Kidney epithelial cell (primary cell): ENCODE results near the gene PKP2. TPM values are rescaled to one million over a fixed set of nuclear protein-coding genes. Genes with fewer than 3 reads are reported as not detected.

Experiments
- DNase-seq: peaks from one replicate; pipeline ENCODE4 v3.0.0-alpha.2; 2010; ENCODE audit warnings: low read depth
- H3K27me3 ChIP-seq: 2 replicates; pipeline ENCODE4 v1.6.0; 2011; ENCODE audit warnings: low read length; ENCODE audit not compliant: control insufficient read depth, insufficient read depth
- H3K36me3 ChIP-seq: 2 replicates; pipeline ENCODE4 v1.5.1; 2011; ENCODE audit warnings: low read length; ENCODE audit not compliant: control insufficient read depth, insufficient read depth
- H3K4me3 ChIP-seq: 2 replicates; pipeline ENCODE4 v1.5.1; 2011; ENCODE audit warnings: low read depth, mild to moderate bottlenecking, control low read depth, low read length
- total RNA-seq: library from RNA; depleted of rRNA; stranded (reverse); fragments of >200 nt; gene quantifications from 2 replicates; pipeline ENCODE4 v1.2.3, GENCODE V29; 2015
- TF ChIP-seq, protein P1 (sequence below): IDR thresholded peaks from 2 replicates; pipeline ENCODE4 v1.5.1; 2011; ENCODE audit warnings: mild to moderate bottlenecking, moderate library complexity, low read length, control low read depth, inconsistent platforms; ENCODE audit not compliant: insufficient read depth, poor library complexity, severe bottlenecking

PKP2 gene
- total RNA-seq, 1 donor from 2014 or later: 15.0 TPM

DNA sequence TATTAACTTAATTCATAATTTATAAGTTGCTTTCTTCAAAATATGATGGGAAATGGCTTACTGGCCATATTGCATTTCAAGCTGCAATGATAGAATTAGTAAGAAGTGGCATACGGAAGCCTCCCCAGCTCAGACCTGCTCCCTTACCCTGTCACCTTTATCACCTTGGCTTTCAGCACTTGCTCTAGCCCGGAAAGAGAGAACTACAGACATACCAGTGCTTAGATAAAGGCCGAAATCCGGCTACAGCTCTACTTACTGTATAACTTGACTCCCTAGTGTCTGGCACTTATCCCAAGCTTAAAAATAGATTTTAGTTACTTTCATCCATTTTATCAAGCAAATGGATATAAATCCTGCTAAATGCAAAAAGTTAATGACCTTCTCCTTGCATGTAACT, 42.5 kb downstream of the PKP2 start:
- Histone ChIP-seq H3K27me3 (no peaks in the 10 kb centered on the region), H3K36me3 (no peaks in the 10 kb centered on the region), H3K4me3 (no peak overlapping the region)
- TF ChIP-seq, protein P1, sequence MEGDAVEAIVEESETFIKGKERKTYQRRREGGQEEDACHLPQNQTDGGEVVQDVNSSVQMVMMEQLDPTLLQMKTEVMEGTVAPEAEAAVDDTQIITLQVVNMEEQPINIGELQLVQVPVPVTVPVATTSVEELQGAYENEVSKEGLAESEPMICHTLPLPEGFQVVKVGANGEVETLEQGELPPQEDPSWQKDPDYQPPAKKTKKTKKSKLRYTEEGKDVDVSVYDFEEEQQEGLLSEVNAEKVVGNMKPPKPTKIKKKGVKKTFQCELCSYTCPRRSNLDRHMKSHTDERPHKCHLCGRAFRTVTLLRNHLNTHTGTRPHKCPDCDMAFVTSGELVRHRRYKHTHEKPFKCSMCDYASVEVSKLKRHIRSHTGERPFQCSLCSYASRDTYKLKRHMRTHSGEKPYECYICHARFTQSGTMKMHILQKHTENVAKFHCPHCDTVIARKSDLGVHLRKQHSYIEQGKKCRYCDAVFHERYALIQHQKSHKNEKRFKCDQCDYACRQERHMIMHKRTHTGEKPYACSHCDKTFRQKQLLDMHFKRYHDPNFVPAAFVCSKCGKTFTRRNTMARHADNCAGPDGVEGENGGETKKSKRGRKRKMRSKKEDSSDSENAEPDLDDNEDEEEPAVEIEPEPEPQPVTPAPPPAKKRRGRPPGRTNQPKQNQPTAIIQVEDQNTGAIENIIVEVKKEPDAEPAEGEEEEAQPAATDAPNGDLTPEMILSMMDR: no peak
- DNase-seq: no peak

GRCh38 chr12:32847287-32847686, 49.3 kb downstream of the PKP2 start:
- TF ChIP-seq, protein P1: no peak
- no peak for DNase-seq
- no peak overlapping the region for H3K4me3 ChIP-seq
- no peaks in the 10 kb centered on the region for H3K36me3 ChIP-seq
- H3K27me3 ChIP-seq: no peaks in the 10 kb centered on the region

GRCh38 chr12:32846053-32846452, 50.5 kb downstream of the PKP2 start:
- TF ChIP-seq, protein P1: no peak
- no peaks in the 10 kb centered on the region for H3K27me3 ChIP-seq
- no peak overlapping the region for H3K4me3 ChIP-seq
- no peak for DNase-seq
- H3K36me3 ChIP-seq: no peaks in the 10 kb centered on the region

- no peaks in the 10 kb centered on the region for H3K36me3 ChIP-seq
- no peak for DNase-seq
- H3K4me3 ChIP-seq: no peak overlapping the region
- TF ChIP-seq, protein P1: no peak
- H3K27me3 ChIP-seq: no peaks in the 10 kb centered on the region
Observed at GRCh38 chr12:32843528-32844095, 53.0 kb downstream of the PKP2 start.

DNA sequence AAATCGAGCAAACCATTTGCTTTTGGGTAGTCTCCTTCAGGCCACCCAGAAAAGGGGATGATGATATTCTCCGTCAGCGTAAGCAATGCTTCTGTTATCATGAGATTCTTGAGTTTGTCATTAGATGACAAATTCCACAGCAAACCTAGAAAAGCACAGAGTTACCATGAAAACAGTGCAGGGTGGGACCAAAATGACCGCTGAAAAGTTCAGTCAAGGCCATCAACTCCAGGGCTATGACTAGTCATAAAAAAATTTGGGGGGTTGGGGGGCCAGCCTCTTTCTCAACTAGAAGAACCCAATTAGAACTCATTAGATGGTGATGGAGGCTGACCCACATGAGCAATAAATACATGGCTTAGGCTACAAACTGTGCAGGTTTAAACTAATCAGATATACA, 55.5 kb downstream of the PKP2 start:
- TF ChIP-seq, protein P1: no peak

DNA sequence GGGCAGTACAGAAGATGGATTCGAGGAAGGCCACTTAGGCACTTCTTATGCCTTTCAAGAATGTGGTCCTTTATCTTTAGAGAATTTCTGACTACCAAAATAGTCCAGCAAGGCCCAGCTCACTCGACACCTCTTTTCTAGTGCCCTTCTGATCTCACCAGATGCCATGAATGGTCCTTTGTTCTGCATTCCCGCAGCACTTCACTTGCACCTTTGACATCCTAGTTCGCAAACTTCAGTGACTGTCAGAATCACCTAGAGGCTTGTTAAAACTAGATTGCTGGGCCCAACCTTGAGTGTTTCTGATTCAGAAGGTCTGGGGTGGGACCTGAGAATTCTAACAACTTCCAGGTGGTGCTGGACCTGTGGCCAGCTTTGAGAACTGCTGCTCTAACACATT, 56.7 kb downstream of the PKP2 start:
- TF ChIP-seq, protein P1: no peak
- no peaks in the 10 kb centered on the region for H3K27me3 ChIP-seq
- DNase-seq: no peak
- H3K4me3 ChIP-seq: no peak overlapping the region
- no peaks in the 10 kb centered on the region for H3K36me3 ChIP-seq

More for the DNA sequence above, 55.5 kb downstream of the PKP2 start:
- DNase-seq: no peak
- Histone ChIP-seq H3K27me3 (no peaks in the 10 kb centered on the region), H3K4me3 (no peak overlapping the region), H3K36me3 (no peaks in the 10 kb centered on the region)
